Embryonic facial prominence (tissue), 1 donor: Measurements from ENCODE around the gene ACTBL2.
"Not testable (repeated sequence)": the region's sequence is repeated elsewhere in the genome, so short reads cannot be mapped to it uniquely, and the experiment has no call there.

Experiments
- DNase-seq: peaks from one replicate; pipeline ENCODE4 v3.0.0-alpha.2; 2016; ENCODE audit errors: extremely low spot score

ACTBL2 gene

GRCh38 chr5:57494104-57495098 is 11.8 kb upstream of the ACTBL2 start:
- DNase-seq, result peak; percentile 45

GRCh38 chr5:57493034-57493433 is 10.4 kb upstream of the ACTBL2 start:
- no peak for DNase-seq

- DNase-seq, result no peak
Measured at GRCh38 chr5:57492632-57493031, 10.0 kb upstream of the ACTBL2 start.

- DNase-seq, result no peak
Measured at GRCh38 chr5:57491369-57491965, 8.9 kb upstream of the ACTBL2 start.

- DNase-seq, result no peak
Measured at GRCh38 chr5:57488215-57488955, 5.8 kb upstream of the ACTBL2 start.

GRCh38 chr5:57486027-57486602 is 3.5 kb upstream of the ACTBL2 start:
- no peak for DNase-seq

GRCh38 chr5:57478826-57479225 is 3.8 kb downstream of the ACTBL2 start:
- no peak for DNase-seq

- no peak for DNase-seq
Measured at GRCh38 chr5:57476601-57477056, 6.0 kb downstream of the ACTBL2 start.

GRCh38 chr5:57470339-57470738 is 12.3 kb downstream of the ACTBL2 start:
- no peak for DNase-seq

- DNase-seq, result no peak
Measured at GRCh38 chr5:57468481-57469163, 14.0 kb downstream of the ACTBL2 start.

- DNase-seq, result no peak
Measured at GRCh38 chr5:57466544-57466943, 16.1 kb downstream of the ACTBL2 start.

GRCh38 chr5:57460056-57460455 is 22.6 kb downstream of the ACTBL2 start:
- not testable (repeated sequence) for DNase-seq

GRCh38 chr5:57458443-57458842 is 24.2 kb downstream of the ACTBL2 start:
- DNase-seq, result no peak

- no peak for DNase-seq
Measured at GRCh38 chr5:57456531-57457135, 26.0 kb downstream of the ACTBL2 start.

- DNase-seq, result no peak
Measured at GRCh38 chr5:57455511-57456455, 26.8 kb downstream of the ACTBL2 start.

GRCh38 chr5:57454896-57455295 is 27.7 kb downstream of the ACTBL2 start:
- DNase-seq, result no peak

GRCh38 chr5:57453728-57454127 is 28.9 kb downstream of the ACTBL2 start:
- DNase-seq, result no peak

- DNase-seq, result no peak
Measured at GRCh38 chr5:57452885-57453284, 29.7 kb downstream of the ACTBL2 start.

- no peak for DNase-seq
Measured at GRCh38 chr5:57450991-57451876, 31.4 kb downstream of the ACTBL2 start.
